Keratinocyte (primary cell): Measurements from ENCODE around the gene TSHR.

Experiments
- CTCF ChIP-seq, 3 experiments: IDR thresholded peaks in 1 of 3; conservative IDR thresholded peaks in 1 of 3; optimal IDR thresholded peaks in 1 of 3; 2 replicates in 2 of 3; 3 replicates in 1 of 3; pipeline versions ENCODE3 to v1.5.1; 2011; ENCODE audit warnings: low read length in 3 of 3, mild to moderate bottlenecking in 3 of 3, moderate library complexity in 2 of 3, control low read depth in 1 of 3, inconsistent platforms in 1 of 3; ENCODE audit not compliant: insufficient read depth in 2 of 3; ENCODE audit errors: extremely low read depth in 1 of 3
- EZH2 ChIP-seq: IDR thresholded peaks from one replicate; pipeline ENCODE4 v1.6.1; 2012; ENCODE audit warnings: inconsistent platforms, mild to moderate bottlenecking, low read length, moderate library complexity

GRCh38 chr14:81120501-81120900 lies 165.1 kb downstream of the TSHR start:
- TF ChIP-seq EZH2 (no peak), CTCF (optimal IDR thresholded peaks at IDR 0.05 in 1 of 3, IDR thresholded peaks at IDR 0.05 in 1 of 3, conservative IDR thresholded peaks at IDR 0.05 in 1 of 3; ENCODE audit: extremely low read depth in 1 of 3, insufficient read depth in 2 of 3, low read length in 3 of 3) (no peak)
